Frontal cortex (tissue), 4 donors: ENCODE measurements around the gene UBL7. TPM values are rescaled to one million over a fixed set of nuclear protein-coding genes. Genes with fewer than 3 reads are reported as not detected.
"Not testable (repeated sequence)": the region's sequence is repeated elsewhere in the genome, so short reads cannot be mapped to it uniquely, and the experiment has no call there.

ENCODE experiments used
- DNase-seq, 2 donors: peaks; one replicate each; pipeline ENCODE4 v3.0.0; 2012; ENCODE audit warnings: low spot score in 2 of 2
- FAIRE-seq: peaks from 2 replicates; lab custom pipeline; 2012; peaks lifted over from hg19 to GRCh38; lab: Jason Lieb, UNC
- total RNA-seq: library from RNA; depleted of rRNA; stranded (reverse); fragments of >200 nt; gene quantifications from one replicate; pipeline ENCODE4 v1.2.3, GENCODE V29; 2014
- donor health status: control.
- donor health status: control.
- donor health status: control.

Gene UBL7, protein sequence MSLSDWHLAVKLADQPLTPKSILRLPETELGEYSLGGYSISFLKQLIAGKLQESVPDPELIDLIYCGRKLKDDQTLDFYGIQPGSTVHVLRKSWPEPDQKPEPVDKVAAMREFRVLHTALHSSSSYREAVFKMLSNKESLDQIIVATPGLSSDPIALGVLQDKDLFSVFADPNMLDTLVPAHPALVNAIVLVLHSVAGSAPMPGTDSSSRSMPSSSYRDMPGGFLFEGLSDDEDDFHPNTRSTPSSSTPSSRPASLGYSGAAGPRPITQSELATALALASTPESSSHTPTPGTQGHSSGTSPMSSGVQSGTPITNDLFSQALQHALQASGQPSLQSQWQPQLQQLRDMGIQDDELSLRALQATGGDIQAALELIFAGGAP
- 28.9 TPM for total RNA-seq

DNA sequence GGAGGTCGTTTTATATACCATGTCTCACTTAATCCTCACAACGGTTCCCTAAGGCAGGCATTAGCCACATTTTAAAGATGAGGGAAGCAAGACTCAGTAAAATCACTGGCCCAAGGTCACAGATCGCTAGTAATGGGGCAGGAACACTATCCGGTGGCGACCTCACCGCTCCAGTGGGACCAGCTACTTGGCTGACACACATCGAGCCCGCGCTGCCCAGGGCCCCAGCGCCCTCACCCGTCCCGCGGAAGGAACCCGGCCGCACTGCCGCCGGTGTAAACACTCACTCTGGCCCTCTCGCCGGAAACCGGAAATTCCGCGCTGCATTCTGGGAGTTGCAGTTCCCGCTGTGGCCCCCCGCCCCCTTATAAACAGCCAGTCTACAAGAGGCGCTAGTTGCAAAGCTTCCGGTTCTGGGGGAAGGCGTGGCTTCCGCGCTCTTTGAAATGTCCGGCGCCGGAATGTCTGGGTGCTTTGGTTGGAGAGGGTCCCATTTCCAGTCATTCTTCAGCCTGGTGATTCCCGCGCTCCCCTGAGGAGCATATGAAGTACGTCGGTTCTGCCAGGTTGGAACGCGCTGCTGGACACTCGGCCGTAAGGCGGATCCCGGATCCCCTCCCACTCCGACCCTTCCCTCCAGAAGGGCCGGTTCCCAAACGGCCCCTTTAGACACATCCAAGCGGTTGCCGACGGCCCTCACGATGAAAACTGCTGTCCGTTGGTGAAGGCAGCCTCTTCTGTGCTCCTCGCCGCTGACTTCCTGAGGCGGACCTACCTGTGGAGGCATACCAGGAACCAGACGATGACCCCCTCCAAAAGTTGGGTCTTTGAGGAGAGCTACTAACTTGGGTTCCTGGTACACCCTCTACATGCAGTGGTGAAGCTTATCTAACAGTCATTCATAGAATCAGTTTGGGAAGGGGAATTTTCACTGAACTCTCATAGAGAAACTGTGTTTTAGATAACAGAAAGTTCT lies at the start of gene UBL7:
Gene UBL7, minus strand, starts transcription at position 290 of the 976 bp plus-strand sequence. CDS start 2,293 bp downstream, outside the sequence.
- FAIRE-seq (no peak), DNase-seq (peak; percentile 84 to 91)

DNA sequence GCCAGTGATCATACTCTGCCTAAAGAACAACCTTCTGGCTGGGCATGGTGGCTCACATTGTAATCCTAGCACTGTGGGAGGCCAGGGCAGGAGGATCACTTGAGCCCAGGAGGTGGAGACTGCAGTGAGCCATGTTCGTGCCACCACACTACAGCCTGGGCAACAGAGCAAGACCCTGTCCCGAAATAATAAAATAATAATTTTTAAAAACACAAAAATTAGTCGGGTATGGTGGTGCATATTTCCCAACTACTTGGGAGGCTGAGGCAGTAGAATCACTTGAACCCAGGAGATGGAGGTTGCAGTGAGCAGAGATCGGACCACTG lies 45.5 kb upstream of the UBL7 start:
- FAIRE-seq, result no peak
- no peak for DNase-seq

DNA sequence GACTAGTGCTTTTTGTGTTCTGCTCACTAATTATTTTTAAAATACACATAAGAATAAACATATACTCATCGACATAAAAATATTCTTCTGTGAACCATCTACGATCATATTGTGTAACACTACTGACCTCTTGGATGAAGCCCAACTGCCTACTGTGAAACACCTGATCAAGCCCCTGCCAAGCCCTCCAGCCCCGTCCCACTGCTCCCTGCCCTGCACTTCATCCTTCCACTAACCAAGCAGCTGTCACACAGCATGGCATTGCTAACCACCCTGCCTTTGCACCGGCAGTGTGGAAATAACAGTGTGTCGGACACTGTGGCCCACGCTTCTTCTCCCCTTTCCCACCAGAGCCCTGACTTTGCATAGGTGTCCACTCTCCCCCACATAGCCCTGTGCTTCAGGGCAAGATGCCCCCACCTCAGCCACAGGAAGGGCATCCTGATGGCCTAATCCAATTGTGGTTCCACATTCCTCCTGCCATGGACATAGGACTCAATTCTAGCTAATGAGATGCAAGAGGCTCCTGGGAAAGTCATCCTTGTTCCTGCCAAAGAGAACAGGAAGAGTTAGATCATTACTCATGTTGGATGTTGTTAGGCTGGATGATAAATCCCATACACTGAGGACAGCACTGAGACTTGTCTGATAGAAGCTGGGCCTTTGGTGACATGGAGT lies 45.0 kb upstream of the UBL7 start:
- DNase-seq (no peak), FAIRE-seq (no peak)

DNA sequence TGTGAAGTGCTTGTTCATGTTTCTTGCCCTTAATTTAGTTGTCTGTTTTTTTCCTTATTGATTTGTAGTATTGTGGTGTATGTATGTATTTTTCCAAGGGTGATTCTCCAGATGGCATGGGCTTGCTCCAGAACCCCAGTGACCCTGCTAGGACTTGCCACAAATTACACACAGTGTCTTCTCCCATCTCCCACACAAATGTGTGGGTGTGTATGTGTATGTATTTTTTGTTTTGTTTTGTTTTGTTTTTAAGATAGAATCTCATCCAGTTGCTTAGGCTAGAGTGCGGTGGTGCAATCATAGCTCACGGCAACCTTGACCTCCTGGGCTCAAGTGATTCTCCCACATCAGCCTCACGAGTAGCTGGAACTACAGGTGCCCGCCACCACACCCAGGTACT lies 43.9 kb upstream of the UBL7 start:
- DNase-seq (no peak), FAIRE-seq (no peak)

DNA sequence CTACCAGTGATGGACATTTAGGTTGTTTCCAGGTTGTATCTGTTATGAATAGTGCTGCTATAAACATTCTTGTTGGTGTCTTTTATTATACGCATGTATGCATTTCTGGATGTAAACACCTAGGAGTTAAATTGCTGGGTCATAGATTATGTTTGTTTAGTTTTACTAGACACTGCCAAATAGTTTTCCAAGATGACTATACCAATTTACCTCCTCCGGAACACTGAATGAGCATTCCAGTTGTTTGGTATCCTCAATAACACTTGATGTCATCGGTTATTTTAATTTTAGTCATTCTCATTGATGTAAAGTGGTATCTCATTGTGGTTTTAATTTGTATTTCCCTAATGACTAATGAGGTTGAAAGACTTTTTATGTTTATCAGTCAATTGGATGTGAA lies 43.5 kb upstream of the UBL7 start:
- FAIRE-seq, result no peak
- no peak for DNase-seq

DNA sequence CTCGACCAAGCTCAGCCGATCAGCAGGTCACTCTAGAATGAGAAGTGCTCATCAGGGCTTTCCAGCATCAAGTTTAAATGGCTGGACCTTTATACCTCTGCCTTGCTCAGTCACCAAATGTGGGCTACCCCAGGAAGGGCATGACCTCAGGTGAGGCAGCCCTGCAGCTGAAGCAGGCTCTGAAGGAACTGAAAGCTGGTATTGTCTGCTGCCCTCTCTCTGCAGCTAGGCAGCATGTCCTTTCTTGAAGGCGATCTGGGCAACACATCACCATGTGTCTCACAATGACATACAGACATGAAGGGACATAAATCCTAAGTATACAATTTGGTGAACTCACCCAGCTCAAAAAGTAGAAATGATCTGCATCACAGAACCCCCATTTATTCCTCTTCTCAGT lies 41.3 kb upstream of the UBL7 start:
- FAIRE-seq (no peak), DNase-seq (no peak)

DNA sequence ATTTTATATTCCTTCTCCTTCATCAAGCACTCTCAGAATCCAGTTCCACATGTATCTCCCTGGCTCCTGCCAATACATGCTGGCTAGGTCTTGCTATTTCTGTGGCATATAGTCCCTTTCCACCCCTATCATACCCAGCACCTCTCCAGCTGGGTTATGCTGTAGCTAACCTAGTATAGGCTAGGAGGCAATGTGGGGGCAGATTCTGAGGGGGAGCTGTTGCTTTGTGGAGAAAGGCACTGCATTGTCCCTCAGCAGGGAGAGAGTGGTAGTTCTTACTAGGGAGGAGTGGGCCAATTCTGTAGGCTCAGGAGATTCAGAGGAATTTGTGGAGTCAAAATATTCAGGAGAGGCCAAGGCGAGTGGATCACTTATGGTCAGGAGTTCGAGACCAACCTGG lies 39.4 kb upstream of the UBL7 start:
- FAIRE-seq, result no peak
- no peak for DNase-seq

DNA sequence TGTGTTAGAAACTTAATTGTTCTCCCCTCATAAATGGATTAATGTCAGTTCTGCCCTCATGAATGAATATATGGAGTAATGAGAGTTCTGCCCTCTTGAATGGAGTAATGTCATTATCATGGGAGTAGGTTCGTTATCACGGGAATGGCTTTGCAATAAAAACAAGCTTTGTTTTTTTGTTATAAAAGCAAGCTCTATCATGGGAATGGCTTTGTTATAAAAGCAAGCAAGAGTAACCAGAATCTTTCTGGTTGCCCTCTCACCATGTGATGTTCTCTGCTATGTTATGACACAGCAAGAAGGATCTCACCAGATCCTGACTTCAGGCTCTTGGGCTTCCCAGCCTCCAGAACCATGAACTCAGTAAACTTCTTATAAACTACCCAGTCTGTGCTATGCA lies 38.4 kb upstream of the UBL7 start:
- DNase-seq, result no peak
- FAIRE-seq, result no peak

DNA sequence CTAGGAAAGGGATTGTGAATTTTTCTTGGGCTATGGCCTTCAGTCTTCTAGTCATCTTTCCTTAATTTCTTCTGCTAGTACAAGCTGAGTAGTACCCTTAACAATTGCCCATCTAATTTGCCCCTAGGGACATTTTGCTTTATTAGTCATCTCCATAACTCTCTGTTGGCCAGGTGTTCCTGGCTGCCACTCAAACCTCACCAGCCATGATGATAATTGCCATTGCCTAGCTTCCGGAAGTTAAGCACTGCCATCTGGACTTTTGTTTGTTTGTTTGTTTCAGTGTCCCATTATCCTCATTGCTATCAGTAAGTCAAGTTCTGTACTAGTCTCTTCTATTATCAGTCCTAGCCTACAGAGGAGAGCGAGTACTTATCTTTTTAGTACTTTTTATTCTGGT lies 36.6 kb upstream of the UBL7 start:
- FAIRE-seq, result no peak
- no peak for DNase-seq

DNA sequence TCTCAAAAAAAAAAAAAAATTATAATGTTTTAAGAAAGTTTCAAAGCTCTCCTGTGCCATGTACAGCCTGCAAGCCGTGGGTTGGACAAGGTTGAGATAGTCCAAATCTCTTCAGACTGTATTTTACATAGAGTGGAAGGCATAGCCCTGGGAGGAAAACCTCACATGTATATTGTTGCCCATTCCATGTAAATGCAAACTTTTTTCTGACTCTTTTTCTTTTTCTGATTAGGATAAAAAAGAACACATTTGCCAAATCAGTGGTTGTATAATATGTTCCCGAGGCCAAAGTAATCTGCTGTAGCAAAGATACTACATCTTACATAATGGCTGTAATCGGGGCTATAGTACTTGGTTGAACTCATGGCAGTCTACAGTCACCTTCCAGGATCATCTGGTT lies 35.7 kb upstream of the UBL7 start:
- no peak for DNase-seq
- no peak for FAIRE-seq

DNA sequence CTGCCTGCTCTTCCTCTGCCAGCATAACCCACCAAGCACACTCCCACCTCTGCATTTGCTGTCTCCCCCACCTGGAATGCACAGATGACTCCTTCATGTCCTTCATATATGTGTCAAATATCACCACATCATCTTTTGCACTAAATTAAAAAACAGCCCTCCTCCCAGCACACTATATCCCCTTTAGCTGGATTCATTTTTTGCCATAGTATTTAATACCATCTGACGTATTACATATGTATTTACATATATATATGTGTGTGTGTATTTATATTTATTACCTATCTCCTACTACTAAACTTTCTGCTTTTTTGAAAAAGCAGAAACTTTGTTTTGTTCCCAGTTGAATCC lies 29.4 kb upstream of the UBL7 start:
- DNase-seq (no peak), FAIRE-seq (no peak)

DNA sequence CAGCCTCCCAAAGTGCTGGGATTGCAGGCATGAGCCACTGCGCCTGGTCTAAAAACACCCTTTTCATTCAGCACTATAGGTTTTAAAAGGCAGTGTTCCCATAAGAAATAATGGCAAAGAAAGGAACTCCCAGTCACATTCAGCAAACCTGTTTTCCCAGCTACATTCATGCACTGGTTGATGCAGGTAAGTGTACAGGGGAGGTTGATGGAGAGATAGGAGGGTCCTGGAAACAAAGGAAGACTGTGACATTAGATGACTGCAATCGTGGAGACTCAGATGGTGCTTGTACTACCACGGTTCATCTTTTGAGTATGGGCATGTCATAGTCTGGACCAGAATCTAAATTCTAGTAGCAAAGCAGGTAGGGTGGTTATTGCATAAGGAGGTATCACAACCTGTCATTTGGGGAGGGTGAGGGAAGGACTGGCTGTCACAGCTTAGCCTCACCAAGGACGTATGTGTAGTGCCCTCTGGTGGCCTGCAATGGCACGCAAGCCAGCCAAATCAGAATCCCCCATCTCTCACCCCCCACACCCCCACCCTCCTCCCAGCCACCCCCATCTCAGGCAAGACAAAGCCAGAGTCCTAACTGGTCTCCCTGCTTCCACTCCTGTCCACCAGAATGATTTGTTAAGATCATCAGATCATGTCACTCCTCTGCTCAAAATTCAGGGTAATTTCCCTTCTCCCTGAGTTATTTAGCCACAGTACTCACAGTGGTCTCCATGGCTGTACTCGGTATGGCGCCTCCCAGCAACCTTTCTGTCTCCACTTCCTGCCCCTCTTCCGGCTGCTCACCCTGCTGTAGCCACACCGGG lies 28.8 kb upstream of the UBL7 start:
- DNase-seq, result peak; percentile 29 to 60
- no peak for FAIRE-seq

DNA sequence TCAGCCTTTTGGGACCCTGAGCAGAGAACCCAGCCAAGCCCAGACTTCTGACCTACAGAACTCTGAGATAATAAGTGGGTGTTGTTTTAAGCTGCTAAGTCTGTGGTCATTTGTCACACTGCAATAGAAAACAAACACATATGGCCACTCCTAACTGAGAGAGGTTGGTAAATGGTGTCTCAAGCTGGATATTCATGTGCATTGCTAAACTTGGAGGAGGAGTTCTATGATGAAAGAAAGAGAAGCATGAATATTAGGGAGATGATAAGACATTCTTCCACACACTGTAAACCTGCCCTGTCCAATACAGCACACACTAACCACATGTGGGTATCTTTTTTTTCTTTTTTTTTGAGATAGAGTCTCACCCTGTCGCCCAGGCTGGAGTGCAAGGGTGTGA lies 27.8 kb upstream of the UBL7 start:
- no peak for DNase-seq
- FAIRE-seq, result no peak

DNA sequence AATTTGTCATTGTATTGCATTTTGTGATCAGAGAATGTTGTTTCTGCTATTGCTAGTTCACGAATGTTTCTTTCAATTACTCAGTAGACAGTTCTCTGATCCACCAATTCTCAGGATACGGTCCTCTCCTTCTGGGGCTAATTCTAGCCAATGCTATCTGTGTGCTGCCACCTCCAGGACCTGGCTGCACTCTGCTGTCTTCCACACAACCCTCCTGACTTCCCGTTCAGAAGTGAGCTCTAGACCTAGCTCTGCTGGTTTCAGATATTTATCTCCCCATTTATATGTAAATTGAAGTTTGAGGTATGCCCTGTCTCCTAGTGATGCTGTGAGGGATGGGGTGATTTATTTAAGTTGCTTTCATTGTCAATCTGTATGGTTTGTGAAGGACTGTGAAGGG lies 21.7 kb upstream of the UBL7 start:
- FAIRE-seq (no peak), DNase-seq (no peak)

DNA sequence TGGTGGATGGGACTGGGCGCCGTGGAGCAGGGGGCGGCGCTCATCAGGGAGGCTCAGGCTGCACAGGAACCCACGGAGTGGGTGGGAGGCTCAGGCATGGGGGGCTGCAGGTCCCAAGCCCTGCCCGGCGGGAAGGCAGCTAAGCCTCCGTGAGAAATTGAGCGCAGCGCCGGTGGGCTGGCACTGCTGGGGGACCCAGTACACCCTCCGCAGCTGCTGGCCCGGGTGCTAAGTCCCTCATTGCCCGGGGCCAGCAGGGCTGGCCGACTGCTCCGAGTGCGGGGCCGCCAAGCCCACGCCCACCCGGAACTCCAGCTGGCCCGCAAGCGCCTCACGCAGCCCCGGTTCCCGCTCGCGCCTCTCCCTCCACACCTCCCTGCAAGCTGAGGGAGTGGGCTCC lies 19.4 kb upstream of the UBL7 start:
- not testable (repeated sequence) for DNase-seq, FAIRE-seq

DNA sequence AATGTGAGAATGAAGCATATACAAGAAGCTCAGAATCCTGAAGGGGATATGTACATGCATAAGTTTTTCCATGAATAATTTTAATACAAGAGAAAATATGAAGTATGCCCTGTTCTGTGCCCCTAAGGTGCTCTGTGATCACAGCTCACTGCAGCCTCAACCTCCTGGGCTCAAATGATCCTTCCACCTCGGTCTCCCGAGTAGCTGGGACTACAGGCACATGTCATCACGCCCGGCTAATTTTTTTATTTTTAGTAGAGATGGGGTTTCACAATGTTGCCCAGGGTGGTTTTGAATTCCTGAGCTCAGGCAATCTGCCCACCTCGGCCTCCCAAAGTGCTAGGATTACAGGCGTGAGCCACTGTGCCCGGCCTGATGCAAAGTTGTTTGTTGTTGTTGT lies 10.7 kb upstream of the UBL7 start:
- not testable (repeated sequence) for DNase-seq, FAIRE-seq

DNA sequence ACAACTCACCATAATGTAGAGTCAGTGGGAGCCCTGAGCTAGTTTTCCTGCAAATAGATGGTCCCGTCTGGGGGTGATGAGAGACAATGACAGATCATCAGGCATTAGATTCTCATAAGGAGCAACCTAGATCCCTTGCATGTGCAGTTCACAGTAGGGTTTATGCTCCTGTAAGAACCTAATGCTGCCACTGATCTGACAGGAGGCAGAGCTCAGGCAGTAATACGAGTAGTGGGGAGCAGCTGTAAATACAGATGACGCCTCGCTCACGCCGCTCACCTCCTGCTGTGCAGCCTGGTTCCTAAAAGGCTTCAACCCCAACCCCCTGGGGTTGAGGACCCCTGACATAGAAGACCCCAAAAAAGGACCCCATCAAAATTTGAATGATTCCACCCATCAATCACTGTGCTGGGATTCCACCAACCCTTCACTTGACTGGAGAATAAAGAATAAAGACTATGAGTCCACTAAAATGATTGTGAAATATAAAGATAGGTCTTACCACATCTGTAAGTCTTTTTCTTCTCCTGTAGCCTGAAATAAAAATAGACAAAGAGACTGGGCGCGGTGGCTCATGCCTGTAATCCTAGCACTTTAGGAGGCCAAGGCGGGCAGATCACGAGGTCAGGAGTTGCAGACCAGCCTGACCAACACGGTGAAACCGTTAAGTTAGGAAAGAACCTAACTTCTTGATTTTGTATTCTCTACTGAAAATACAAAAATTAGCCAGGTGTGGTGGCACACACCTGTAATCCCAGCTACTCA lies 9.9 kb upstream of the UBL7 start:
- DNase-seq (no peak), FAIRE-seq (no peak)

DNA sequence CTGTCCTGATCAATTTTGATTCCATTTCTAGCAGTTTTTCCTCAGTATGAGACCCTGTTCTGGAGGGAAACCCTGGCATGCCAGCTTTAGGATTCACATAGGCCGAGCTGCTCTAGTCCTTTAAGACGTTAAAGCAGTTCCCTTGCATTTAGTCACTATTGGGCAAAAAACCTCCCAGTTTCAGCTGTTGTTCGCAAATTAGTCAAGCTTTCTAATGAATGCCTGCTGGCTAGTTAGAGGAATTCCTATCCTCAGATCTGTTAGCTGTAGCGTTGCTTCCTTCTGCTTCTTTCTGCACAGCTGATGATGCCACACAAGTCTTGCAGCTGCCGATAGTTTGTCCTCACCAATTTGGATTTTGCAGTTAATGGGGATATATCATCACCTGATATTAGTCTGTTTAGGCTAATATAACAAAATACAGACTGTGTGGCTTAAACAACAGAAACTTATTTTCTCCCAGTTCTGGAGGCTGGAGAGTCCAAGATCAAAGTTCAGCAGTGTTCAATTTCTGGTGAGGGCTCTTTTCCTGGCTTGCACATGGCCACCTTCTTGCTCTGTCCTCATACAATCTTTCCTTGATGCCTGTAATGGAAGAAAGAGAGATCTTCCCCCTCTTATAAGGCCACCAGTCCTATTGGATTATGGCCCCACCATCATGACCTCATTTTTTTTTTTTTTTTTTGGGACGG lies 7.5 kb upstream of the UBL7 start:
- no peak for FAIRE-seq
- DNase-seq, result no peak

DNA sequence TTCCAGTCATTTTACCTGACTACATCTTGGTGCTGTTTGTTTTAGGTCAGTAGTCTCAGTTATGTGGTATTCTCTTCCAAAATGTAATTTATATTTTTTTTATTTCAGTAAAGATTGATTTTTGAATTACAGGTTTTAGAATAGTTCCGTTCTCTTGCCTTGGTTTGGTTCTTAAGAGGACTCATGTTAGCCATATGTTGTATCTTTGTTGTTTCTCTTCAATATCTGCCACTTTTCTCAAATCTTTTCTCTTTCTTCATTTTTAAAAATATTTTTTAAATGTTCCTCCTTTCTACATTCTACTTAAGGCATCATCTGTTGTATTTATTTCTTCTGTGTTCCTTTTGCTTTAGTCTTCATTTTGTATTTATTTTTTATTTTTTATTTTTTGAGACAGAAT lies 5.6 kb upstream of the UBL7 start:
- FAIRE-seq (no peak), DNase-seq (no peak)
